Right forelimb (tissue), 1 donor: ENCODE data around the gene KRT86.
"Not testable (repeated sequence)": the region's sequence is repeated elsewhere in the genome, so short reads cannot be mapped to it uniquely, and the experiment has no call there.

Source experiments
- DNase-seq: peaks from one replicate; pipeline ENCODE4 v3.0.0-alpha.2; 2018

The KRT86 gene

DNA sequence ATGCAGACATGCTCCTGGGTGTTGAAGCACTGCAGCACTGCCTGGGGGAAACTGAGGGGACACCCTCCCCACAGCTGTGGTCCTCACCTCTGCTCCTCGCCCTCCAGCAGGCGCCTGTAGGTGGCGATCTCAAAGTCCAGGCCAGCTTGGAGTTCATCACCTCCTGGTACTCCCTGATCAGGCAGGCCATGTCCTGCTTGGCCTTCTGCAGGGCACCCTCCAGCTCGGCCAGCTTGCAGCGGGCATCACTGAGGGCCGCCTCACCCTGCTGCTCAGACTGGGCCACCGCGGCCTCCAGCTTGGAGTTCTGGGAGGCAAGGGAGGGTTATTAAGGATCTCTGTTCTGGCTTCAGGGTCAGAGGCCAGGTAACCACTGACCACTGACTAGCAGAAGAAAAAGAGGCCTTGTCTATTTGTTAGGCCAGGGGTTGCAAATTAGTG, 22.2 kb upstream of the KRT86 start:
- not testable (repeated sequence) for DNase-seq

DNA sequence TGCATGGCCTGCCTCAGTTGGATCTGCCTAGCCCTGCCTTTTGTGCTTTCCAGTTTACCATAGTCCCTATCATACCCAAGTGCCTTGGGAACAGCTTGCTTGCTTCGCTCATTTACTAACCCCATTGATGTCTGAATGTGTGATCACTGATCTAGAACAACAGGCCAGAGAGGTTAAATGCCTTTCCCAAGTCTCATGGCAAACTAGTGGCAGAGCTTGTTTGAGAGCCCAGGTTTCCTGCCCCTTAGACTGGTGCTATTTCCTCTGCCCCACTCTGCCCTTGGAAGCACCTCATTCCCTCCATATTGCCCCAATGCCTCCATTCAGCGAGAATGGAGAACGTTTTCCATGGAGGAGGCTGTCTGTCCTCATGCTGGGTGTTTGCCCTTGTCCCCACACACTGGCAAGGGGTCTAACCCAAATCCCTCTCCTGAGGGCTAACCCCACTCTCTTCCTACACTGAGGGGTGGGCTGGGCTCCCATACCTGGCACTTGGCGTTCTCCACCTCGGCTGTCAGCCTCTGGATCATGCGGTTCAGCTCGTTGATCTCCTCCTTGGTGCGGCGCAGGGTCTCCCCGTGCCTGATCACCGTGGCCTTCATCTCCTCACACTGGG, 21.6 kb upstream of the KRT86 start:
- no peak for DNase-seq

DNA sequence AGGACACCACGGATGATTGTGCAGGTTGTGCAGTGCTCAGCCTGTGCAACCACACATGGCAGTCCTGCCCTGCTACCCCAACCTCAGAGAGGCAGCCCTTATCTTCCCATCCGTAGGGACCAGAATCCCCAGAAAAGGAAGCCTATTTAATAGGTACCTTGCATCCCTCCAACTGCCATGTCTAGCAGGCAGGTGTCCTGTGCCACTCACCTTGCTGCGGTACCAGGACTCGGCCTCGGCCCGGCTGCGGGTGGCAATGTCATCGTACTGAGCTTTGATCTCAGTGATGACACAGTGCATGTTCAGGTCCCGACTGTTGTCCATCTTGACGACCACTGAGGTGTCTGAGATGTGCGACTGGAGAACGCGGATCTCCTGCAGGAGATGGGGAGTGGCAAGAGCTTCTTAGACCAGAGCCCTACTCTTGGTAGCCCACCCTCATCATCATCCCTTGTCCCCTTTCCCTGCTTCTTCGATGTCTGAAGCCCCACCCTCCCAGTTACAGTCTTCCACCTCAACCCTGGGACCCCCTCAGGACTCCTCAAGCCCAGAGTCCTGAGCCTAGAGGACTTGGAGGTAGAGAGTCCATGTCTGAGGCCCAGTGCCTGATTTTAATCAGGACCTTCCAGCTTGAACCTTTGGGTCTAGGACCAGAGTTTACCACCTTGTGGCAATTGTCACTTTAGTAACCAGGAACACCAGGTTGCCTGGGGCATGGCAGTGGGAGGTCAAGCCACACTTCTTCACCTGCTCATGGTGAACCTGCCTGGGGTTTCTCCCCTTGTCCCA, 20.9 kb upstream of the KRT86 start:
- no peak for DNase-seq

DNA sequence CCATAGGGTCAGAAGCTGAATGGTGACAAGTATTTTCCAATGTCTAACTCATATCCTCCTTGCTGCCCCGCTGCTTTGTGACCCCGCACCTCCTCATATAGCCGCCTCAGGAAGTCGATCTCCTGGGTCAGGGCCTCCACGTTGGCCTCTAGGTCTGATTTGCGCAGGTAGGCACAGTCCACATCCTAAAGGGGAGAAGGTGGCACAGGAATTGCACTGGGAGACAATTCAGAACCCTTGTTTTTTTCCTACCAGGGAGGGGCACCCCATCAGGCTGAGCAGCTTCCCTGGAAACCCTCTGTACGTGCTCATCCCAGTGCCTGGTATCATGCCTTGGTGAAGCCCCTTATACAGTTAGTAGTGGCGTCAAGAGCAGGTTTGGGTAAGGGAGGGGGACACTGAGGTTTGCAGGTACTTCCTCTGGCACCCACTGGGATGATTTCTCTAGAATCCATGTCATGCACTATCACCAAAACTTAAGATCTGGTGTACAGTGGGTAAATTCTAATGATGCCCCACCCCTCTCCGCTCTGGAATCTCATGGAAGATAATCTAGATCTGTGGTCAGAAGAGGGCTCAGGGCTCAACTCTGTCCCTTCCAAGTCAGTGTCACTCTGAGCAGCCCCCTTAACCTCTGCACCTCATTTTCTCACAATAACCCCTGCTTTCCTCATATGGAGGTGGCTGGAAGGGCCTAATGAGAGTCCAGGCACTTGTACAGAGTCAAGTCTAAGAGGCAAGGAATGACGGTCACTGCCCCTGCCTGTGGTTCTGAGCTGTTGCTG, 20.1 kb upstream of the KRT86 start:
- no peak for DNase-seq

DNA sequence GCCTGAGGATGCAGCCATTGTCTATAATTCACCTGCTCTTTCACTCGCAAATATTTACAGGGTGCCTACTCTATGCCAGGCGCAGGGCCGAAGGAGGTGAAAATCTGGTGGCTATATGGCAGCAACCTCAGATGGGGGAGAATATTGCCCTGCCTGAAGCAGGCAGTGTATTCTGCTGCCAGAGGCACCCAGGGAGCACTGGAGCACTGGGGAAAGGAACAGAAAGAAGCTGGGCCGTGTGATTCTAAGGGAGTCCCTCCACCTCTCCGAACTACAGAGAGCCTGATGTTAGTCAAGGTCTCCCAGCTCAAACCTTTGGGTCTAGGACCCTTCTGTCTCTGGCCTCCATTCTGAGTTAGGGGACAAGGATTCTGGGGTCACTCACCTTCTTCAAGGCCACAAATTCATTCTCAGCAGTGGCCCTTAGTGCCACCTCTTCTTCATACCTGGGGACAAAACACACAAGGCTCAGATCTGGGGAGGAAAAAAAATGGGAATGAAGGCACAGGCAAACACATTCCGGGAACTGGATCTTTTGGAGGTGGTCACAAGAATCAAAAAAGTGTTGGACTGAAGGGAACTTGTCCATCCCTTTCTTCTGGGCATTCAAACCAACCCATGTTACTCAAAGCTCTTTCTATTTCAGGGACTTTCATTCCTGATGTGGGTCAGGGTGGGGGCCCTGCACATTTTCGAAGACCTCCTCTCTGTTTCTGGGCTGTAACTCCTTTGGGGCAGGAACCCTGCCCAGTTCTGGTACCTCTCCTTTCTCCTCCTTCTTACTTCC, 19.3 kb upstream of the KRT86 start:
- no peak for DNase-seq

DNA sequence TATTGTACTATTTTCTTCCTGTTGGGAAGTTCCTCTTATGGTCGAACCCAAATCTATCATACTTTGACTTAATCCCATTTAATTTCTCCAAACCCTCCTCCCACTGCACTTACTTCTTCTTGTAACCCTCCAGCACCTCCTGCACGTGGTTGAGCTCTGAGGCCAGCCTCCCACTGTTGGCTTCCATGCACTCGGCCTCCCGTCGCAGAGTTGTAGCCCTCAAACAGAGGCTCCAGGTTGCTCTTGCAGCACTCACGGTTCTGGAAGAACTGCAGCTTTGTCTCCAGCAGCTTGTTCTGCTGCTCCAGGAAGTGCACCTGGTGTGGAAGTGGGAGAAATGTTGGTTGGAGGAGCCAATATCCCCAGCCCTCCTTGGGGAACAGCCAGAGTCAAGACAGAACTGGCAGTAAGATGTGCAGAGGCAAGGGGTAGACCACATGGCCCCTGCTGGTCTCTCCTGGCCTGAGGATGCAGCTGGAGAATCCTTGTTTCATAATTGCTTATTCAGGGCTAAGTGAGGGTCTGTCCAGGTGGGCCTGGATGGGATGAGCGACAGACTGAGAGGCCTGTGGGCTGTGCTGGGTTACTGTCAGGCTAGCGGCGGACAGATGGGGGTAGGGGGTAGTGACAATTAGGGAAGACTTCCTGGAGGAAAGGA, 18.4 kb upstream of the KRT86 start:
- no peak for DNase-seq

DNA sequence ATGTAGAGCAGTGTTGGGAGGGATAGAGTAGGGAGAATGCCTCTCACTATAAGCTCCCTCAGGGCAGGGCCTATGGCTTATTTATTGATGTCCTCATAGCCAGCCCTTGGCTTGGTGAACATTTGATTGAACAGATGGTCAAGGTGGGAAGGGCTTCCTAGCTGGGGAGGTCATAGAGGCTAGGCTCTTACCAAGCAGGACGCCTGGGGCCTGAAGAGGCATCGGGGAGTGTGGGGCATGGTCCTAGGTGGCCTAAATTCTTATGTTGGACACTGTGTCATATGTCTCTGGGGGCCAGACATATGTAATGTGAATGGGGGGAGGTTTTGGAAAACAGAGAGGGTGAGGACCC, 17.9 kb upstream of the KRT86 start:
- DNase-seq: no peak

GRCh38 chr12:52257074-52257551, 17.3 kb upstream of the KRT86 start:
- peak; percentile 19 for DNase-seq

GRCh38 chr12:52257922-52258321, 16.5 kb upstream of the KRT86 start:
- not testable (repeated sequence) for DNase-seq

GRCh38 chr12:52258335-52258901, 16.0 kb upstream of the KRT86 start:
- DNase-seq: peak; percentile 62

- DNase-seq: peak; percentile 21
Measured at GRCh38 chr12:52259657-52260243, 14.7 kb upstream of the KRT86 start.

DNA sequence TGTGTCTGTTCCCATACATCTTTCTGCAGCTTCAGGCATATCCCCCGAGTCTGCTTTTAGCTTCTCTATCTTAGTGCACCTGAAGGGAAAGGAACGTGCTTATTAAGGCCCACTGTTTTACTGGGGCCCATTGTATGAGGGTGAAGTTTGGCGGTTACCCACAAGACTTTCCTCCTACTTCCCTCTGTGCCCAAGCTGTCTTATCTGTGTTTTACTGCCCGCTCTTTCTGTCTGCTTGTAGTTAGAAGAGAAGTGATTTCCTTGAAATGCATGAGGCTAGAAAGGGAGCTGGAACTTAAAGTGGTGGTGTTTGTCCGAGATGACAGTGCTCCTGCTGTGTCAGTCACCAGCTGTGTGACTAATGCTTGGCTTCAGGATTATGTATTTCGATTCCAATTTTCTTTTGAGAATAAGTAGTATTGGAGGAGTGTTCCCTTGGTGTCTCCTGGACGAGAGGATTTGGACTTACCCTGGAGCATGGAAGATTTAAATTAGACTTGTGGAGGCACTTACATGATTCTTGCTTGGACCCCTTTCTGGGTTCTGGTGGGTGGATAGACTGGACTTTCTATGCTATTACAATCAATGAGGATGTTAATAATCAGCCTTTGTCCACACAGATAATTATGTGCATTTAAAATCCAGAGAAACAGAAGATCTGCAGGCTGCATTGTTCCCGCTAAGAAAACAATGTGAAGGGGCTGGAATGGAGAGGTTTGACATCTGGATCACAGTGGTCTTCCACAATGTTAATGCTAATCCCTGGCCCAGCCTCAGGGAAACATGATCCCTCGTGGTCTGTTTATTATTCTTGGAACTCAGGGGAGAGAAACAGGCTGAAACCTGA, 13.9 kb upstream of the KRT86 start:
- DNase-seq: peak; percentile 36

DNA sequence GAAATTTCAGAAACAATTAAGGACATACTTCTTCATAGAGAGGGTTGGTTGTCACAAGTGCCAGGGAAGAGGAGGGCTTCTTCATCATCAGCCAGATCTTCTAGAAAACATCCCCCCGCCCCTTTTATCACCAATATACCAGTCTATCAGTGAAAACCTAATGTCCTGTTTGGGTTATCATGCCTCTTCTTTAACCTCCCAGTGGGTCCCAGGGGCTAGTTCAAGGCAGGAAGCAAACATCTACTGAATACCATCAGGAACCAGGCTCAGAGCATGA, 13.3 kb upstream of the KRT86 start:
- no peak for DNase-seq

DNA sequence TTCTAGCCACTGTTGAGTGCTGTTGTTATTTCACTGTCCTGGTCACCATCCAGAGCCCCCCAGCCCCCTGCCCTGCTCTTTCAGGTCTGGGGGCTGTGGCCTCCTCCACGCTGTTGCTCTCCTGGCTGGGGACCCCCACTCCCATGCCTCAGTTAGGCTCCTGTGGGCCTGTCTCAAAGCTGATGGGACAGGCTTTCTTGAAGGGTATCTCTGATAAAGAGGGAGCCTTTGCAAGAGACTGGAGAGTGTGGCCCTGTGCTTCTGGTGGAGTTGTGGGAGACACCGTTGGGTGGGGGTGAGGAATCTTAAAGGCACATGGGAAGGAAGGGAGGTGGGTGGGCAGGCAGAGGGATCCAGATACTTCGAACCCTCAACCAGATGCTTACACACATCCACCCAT, 12.2 kb upstream of the KRT86 start:
- DNase-seq: no peak

DNA sequence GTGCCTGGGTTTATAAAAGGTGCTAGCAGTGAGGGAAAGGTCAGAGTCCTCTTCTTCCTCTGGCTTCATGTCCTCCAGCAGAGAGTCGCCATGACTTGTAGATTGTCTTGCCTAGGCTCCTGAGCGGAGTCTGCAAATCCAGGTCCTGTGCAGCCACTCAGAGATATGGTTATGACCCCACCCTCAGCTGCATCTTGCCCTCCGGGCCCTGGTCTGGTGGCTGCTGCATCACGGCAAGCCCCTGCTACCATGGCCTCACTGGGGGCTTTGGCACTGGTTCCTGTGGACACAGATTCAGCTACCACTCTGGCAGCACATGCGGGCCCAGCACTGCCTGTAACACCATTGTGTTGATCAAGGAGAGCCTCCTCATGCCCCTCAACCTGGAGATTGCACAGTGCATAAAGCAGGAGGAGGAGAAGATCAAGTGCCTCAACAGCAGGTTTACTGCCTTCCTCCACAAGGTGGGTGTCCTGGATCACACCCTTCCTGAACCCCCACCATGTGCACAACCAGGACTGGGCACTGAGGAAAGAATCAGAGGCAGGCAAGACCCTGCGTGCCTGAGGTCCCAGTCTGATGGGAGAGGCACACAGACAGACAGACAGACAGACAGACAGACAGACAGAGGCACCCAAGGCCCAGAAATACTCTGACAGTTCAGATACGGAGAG, 10.5 kb upstream of the KRT86 start:
- no peak for DNase-seq

DNA sequence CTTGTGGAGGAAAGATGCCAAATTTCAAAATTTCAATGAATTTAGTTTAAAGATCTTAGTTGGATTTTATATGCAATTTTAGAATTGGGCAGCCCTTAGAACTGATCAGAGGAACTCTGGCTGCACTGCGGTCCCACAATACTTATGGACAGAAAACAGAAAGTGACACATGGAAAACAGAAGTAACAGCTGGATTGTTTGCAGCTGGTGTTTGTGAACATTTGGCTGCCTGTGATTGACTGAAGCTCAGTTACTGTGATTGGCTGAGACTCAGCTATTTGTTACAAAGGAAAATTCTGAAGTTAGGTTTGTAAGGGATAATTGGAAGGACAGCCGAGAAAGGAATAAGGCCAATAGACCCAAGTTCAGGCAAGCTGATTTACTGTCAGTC, 10.0 kb upstream of the KRT86 start:
- peak; percentile 37 for DNase-seq

- DNase-seq: peak; percentile 43
Measured at GRCh38 chr12:52266514-52266913, 7.9 kb upstream of the KRT86 start.

- DNase-seq: peak; percentile 13
Measured at GRCh38 chr12:52267266-52267665, 7.2 kb upstream of the KRT86 start.

- DNase-seq: no peak
Measured at GRCh38 chr12:52267699-52268098, 6.7 kb upstream of the KRT86 start.

- DNase-seq: peak; percentile 11
Measured at GRCh38 chr12:52268212-52268611, 6.2 kb upstream of the KRT86 start.
